Measurements from ENCODE around the gene PRPF39. TPM values are rescaled to one million over a fixed set of nuclear protein-coding genes. Genes with fewer than 3 reads are reported as not detected.
"Not testable (repeated sequence)": the region's sequence is repeated elsewhere in the genome, so short reads cannot be mapped to it uniquely, and the experiment has no call there.

The PRPF39 gene
- total RNA-seq, 4 donors from 2014 or later = 39.1 to 243 (median 69.5) TPM

DNA sequence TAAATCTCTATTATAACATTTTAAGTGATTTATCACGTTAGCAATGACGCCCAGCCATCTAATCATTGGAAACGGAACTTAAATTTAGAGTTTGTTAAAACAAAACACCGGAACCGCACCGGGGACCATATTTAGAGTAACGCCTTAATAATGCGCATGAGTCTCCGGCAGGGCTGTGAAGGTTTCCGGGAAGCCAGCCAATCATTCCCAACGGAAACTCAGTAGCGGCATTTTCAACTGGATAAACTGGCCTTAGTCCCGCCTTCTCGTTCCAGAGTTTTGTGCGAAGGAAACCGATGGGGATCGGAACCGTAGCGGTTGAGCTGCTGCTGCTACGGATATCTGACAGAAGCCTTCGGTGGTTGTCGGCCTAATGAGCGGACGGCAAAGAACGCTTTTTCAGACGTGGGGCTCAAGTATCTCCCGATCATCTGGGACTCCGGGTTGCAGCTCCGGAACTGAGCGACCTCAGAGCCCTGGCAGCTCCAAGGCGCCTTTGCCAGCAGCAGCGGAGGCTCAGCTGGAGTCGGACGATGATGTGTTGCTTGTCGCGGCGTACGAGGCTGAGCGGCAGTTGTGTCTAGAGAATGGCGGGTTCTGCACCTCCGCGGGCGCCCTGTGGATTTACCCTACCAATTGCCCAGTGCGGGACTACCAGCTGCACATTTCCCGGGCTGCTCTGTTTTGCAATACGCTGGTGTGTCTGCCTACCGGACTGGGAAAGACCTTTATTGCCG lies 51.9 kb downstream of the PRPF39 start, which contains the start of gene FANCM:
TSS of gene FANCM (plus strand) at position 272 of the 737 bp plus-strand sequence. CDS start at position 374, 102 bp downstream.
- no peaks in the 10 kb centered on the region for H3K9me3 ChIP-seq
- DNase-seq = peak; percentile 89 to 97
- intact Hi-C loops (cut with DNase I; ENCODE audit: low total_unique reads) = no loop called here

DNA sequence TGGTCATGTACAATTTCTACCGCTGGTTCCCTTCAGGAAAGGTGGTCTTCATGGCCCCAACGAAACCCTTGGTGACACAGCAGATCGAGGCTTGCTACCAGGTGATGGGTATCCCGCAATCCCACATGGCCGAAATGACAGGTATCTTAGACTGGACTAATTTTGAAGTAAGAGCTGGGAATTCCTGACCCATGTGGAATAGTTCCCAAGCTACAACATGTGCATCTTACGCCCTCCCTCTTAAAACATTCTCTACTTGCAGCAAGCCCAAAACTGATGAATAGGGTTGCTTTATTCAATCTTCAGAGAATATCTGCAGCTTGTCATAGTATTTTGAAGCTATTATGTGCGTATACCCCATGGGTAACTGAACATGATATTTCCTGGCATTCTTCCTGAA lies 52.5 kb downstream of the PRPF39 start:
- intact Hi-C loops (cut with DNase I; ENCODE audit: low total_unique reads) = no loop called here
- no peak for DNase-seq
- no peaks in the 10 kb centered on the region for H3K36me3 ChIP-seq
- peak overlapping the region; percentile 52 to 58 for H3K4me3 ChIP-seq
- peaks cover 0 to 7% of the 10 kb centered on the region in 2 donors for H3K4me1 ChIP-seq
- H3K27ac ChIP-seq = no peak overlapping the region
- no peaks in the 10 kb centered on the region for H3K9me3 ChIP-seq
- H3K27me3 ChIP-seq = no peaks in the 10 kb centered on the region
- TF ChIP-seq, protein P1, sequence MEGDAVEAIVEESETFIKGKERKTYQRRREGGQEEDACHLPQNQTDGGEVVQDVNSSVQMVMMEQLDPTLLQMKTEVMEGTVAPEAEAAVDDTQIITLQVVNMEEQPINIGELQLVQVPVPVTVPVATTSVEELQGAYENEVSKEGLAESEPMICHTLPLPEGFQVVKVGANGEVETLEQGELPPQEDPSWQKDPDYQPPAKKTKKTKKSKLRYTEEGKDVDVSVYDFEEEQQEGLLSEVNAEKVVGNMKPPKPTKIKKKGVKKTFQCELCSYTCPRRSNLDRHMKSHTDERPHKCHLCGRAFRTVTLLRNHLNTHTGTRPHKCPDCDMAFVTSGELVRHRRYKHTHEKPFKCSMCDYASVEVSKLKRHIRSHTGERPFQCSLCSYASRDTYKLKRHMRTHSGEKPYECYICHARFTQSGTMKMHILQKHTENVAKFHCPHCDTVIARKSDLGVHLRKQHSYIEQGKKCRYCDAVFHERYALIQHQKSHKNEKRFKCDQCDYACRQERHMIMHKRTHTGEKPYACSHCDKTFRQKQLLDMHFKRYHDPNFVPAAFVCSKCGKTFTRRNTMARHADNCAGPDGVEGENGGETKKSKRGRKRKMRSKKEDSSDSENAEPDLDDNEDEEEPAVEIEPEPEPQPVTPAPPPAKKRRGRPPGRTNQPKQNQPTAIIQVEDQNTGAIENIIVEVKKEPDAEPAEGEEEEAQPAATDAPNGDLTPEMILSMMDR (IDR thresholded peaks at IDR 0.05) = no peak
- TF ChIP-seq POLR2A (IDR thresholded peaks at IDR 0.05) = no peak

More for the DNA sequence above, 51.9 kb downstream of the PRPF39 start, which contains the start of gene FANCM:
- no peaks in the 10 kb centered on the region for H3K36me3 ChIP-seq
- H3K4me3 ChIP-seq = peak within 1 kb of the TSS; percentile 52 to 58
- H3K4me1 ChIP-seq = peaks cover 0 to 7% of the 10 kb centered on the region in 2 donors
- H3K27me3 ChIP-seq = no peaks in the 10 kb centered on the region
- TF ChIP-seq, protein P1 (IDR thresholded peaks at IDR 0.05) = peak in 1 of 4 experiments; percentile 23
- no peak for TF ChIP-seq POLR2A (IDR thresholded peaks at IDR 0.05)
- peak within 1 kb of the TSS; percentile 80 to 83 for H3K27ac ChIP-seq

DNA sequence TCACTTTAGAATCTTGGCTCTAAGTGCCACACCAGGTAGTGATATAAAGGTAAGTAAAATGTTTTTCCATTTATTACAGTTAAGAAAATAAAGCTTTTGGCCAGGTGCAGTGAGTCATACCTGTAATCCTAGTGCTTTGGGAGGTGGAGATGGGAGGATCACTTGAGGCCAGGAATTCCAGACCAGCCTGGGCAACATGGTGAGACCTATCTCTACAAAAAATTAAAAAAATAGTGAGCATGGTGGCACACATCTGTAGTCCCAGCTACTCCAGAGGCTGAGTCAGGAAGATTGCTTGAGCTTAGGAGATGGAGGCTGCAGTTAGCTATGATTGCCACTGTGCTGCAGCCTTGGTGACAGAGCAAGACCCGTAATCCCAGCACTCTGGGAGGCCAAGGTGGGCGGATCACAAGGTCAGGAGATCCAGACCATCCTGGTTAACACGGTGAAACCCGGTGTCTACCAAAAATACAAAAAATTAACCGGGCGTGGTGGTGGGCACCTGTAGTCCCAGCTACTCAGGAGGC lies 56.8 kb downstream of the PRPF39 start:
- intact Hi-C loops (cut with DNase I; ENCODE audit: low total_unique reads) = no loop called here
- H3K27me3 ChIP-seq = no peaks in the 10 kb centered on the region
- no peak for DNase-seq
- no peak overlapping the region for H3K4me3 ChIP-seq
- TF ChIP-seq POLR2A (IDR thresholded peaks at IDR 0.05) = no peak
- no peaks in the 10 kb centered on the region for H3K9me3 ChIP-seq
- H3K27ac ChIP-seq = no peak overlapping the region
- H3K4me1 ChIP-seq = peaks cover 0 to 7% of the 10 kb centered on the region in 2 donors
- no peaks in the 10 kb centered on the region for H3K36me3 ChIP-seq

DNA sequence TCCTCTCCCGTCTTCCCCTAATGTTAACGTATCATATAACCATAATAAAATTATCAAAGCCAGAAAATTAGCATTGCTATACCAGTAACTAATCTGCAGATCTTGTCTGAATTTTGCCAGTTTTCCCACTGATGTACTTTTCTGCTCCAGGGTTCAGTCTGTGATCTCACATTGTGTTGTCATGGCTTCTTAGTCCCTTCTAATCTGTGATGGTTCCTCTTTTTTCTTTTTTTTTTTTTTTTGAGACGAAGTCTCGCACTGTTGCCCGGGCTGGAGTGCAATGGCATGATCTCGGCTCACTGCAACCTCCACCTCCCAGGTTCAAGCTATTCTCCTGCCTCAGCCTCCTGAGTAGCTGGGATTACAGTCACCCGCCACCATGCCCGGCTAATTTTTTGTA lies 58.2 kb downstream of the PRPF39 start:
- H3K27ac ChIP-seq; H3K36me3 ChIP-seq; H3K4me3 ChIP-seq; H3K9me3 ChIP-seq; H3K4me1 ChIP-seq; DNase-seq; intact Hi-C loops (cut with DNase I; ENCODE audit: low total_unique reads); H3K27me3 ChIP-seq: not testable (repeated sequence)

DNA sequence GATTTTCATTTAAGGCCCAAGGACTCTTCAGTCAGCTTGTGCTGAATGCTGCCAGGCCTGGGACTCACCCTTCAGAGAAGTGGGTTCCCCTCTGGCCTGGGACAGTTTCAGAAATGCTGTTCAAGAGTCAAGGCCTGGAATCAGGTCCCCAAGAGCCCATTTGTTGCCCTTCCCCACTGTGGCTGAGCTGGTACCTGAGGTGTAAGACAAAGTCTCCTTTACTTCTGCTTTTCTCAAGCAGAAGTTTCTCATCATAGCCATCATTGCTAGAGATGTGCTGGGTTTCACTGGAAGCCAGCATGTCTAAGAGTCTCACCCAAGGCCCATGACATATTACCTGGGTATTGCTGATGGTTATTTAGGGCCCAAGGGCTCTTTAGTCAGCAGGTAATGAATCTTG lies 60.7 kb downstream of the PRPF39 start:
- Histone ChIP-seq H3K27ac (no peak overlapping the region), H3K36me3 (no peaks in the 10 kb centered on the region), H3K4me3 (no peak overlapping the region), H3K4me1 (no peaks in the 10 kb centered on the region), H3K9me3 (no peaks in the 10 kb centered on the region), H3K27me3 (no peaks in the 10 kb centered on the region)
- intact Hi-C loops (cut with DNase I; ENCODE audit: low total_unique reads) = no loop called here
- TF ChIP-seq, protein P1 (IDR thresholded peaks at IDR 0.05) = no peak
- no peak for TF ChIP-seq POLR2A (IDR thresholded peaks at IDR 0.05)
- no peak for DNase-seq

DNA sequence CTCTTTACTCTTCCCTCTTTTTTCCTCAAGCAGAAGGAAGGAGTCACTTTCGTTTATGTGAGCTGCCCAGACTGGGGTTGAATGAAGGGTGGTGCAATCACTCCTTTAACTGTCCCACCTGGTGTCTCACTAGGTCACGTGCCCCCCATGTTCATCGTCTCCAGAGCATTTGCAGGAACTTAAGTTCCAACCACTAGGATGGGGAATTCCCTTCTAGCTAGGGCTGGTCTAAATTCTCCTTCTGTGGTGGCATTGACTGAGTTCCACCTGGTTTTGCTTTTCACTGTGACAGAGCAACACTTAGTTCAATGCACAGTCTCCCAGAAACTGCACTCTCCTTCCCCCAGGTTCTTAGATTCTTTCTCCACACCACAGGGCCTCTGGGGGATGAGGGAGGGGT lies 61.3 kb downstream of the PRPF39 start:
- H3K27me3 ChIP-seq = no peaks in the 10 kb centered on the region
- TF ChIP-seq, protein P1 (IDR thresholded peaks at IDR 0.05) = no peak
- no peak for TF ChIP-seq POLR2A (IDR thresholded peaks at IDR 0.05)
- no peak overlapping the region for H3K27ac ChIP-seq
- intact Hi-C loops (cut with DNase I; ENCODE audit: low total_unique reads) = no loop called here
- H3K4me3 ChIP-seq = no peak overlapping the region
- H3K4me1 ChIP-seq = no peaks in the 10 kb centered on the region
- H3K36me3 ChIP-seq = no peaks in the 10 kb centered on the region
- H3K9me3 ChIP-seq = no peaks in the 10 kb centered on the region
- DNase-seq = no peak
